HepG2 (cell line): ENCODE data around the gene ZNF593OS. TPM values are rescaled to one million over a fixed set of nuclear protein-coding genes. Genes with fewer than 3 reads are reported as not detected.

ENCODE experiments used
- ATF7-NPFF ChIP-seq: sonication (generic); formaldehyde crosslinking; IDR thresholded peaks from 2 replicates; pipeline ENCODE4 v1.8.1; 2023; ENCODE audit warnings: mild to moderate bottlenecking, low read depth, missing genetic modification reagents, moderate library complexity
- CHCHD3 ChIP-seq: sonication (generic); formaldehyde crosslinking; IDR thresholded peaks from 2 replicates; pipeline ENCODE4 v1.8.0; 2022; ENCODE audit warnings: mild to moderate bottlenecking, missing genetic modification reagents, moderate library complexity
- DR1 ChIP-seq: sonication (generic); formaldehyde crosslinking; IDR thresholded peaks from 2 replicates; pipeline ENCODE4 v1.8.0; 2021; ENCODE audit warnings: mild to moderate bottlenecking, missing genetic modification reagents, inconsistent platforms
- GMEB1 ChIP-seq: sonication (generic); formaldehyde crosslinking; IDR thresholded peaks from 2 replicates; pipeline ENCODE4 v1.5.1; 2020; ENCODE audit warnings: missing genetic modification reagents, mild to moderate bottlenecking, borderline replicate concordance
- IKZF5 ChIP-seq: IDR thresholded peaks from 2 replicates; pipeline ENCODE4 v1.6.1; 2018; ENCODE audit warnings: missing genetic modification reagents, mild to moderate bottlenecking, missing compliant biosample characterization
- ISL2 ChIP-seq: sonication (generic); formaldehyde crosslinking; IDR thresholded peaks from 2 replicates; pipeline ENCODE4 v1.5.0; 2020; ENCODE audit warnings: missing genetic modification reagents
- KDM2A ChIP-seq: sonication (generic); formaldehyde crosslinking; IDR thresholded peaks from 2 replicates; pipeline ENCODE4 v1.4.0; 2020; ENCODE audit warnings: low read depth, missing genetic modification reagents, borderline replicate concordance
- KLF13 ChIP-seq: sonication (generic); formaldehyde crosslinking; IDR thresholded peaks from 2 replicates; pipeline ENCODE4 v1.4.0; 2020; ENCODE audit warnings: mild to moderate bottlenecking, missing genetic modification reagents
- LRRFIP1 ChIP-seq: sonication (generic); formaldehyde crosslinking; conservative IDR thresholded peaks from 2 replicates; pipeline ENCODE4 v1.4.0; 2020; ENCODE audit warnings: missing genetic modification reagents
- MED1 ChIP-seq: sonication (generic); formaldehyde crosslinking; IDR thresholded peaks from 2 replicates; pipeline ENCODE4 v1.4.0; 2020; ENCODE audit warnings: missing genetic modification reagents
- NCOA5 ChIP-seq: sonication (generic); formaldehyde crosslinking; IDR thresholded peaks from 2 replicates; pipeline ENCODE4 v1.4.0; 2020; ENCODE audit warnings: missing genetic modification reagents
- PAX8 ChIP-seq: sonication (generic); formaldehyde crosslinking; IDR thresholded peaks from 2 replicates; pipeline ENCODE4 v1.8.0; 2022; ENCODE audit warnings: mild to moderate bottlenecking, missing genetic modification reagents, borderline replicate concordance
- PLRG1 ChIP-seq: fragments of 450-650 bp; conservative IDR thresholded peaks from 2 replicates; pipeline ENCODE4 v1.6.1; 2016
- POLR2AphosphoS2 ChIP-seq: IDR thresholded peaks from 2 replicates; pipeline ENCODE4 v1.6.1; 2011; ENCODE audit warnings: low read depth, low read length, improper control_type of control experiment
- PTBP1 ChIP-seq: fragments of 200-400 bp; formaldehyde crosslinking; IDR thresholded peaks from 2 replicates; pipeline ENCODE4 v1.6.1; 2018; ENCODE audit warnings: low read length, low read depth; ENCODE audit not compliant: poor library complexity, severe bottlenecking
- RFX5 ChIP-seq: IDR thresholded peaks from 2 replicates; pipeline ENCODE4 v1.6.1; 2011; ENCODE audit warnings: low read depth, low read length, improper control_type of control experiment
- SNRNP70 ChIP-seq: fragments of 200-400 bp; formaldehyde crosslinking; IDR thresholded peaks from 2 replicates; pipeline ENCODE4 v1.6.1; 2017; ENCODE audit warnings: mild to moderate bottlenecking, low read depth, low read length, moderate library complexity
- SP1 ChIP-seq, 2 experiments: fragments of 450-650 bp in 1 of 2; sonication (generic) in 1 of 2; formaldehyde crosslinking in 1 of 2; IDR thresholded peaks; 2 replicates each; pipeline versions ENCODE4 v1.4.0 to v1.6.1; 2016 to 2020; ENCODE audit warnings: missing genetic modification reagents in 1 of 2
- STAT5B ChIP-seq: sonication (generic); formaldehyde crosslinking; IDR thresholded peaks from 2 replicates; pipeline ENCODE4 v1.4.0; 2020; ENCODE audit warnings: missing genetic modification reagents
- TBX3 ChIP-seq: fragments of 450-650 bp; IDR thresholded peaks from 2 replicates; pipeline ENCODE4 v1.6.1; 2017; ENCODE audit warnings: antibody characterized with exemption, mild to moderate bottlenecking, inconsistent platforms, borderline replicate concordance
- THYN1 ChIP-seq: sonication (generic); formaldehyde crosslinking; IDR thresholded peaks from 2 replicates; pipeline ENCODE4 v1.8.1; 2023; ENCODE audit warnings: low read depth, mild to moderate bottlenecking, moderate library complexity, missing genetic modification reagents, borderline replicate concordance
- ZFP90 ChIP-seq: sonication (generic); formaldehyde crosslinking; IDR thresholded peaks from 2 replicates; pipeline ENCODE4 v1.8.0; 2022; ENCODE audit warnings: missing genetic modification reagents, mild to moderate bottlenecking, inconsistent platforms, borderline replicate concordance
- ZKSCAN8 ChIP-seq: IDR thresholded peaks from 2 replicates; pipeline ENCODE4 v1.6.1; 2016; ENCODE audit warnings: borderline replicate concordance, missing genetic modification reagents, missing compliant biosample characterization
- ZNF256 ChIP-seq: sonication (generic); formaldehyde crosslinking; conservative IDR thresholded peaks from 2 replicates; pipeline ENCODE4 v1.4.0; 2020; ENCODE audit warnings: missing genetic modification reagents
- ZNF484 ChIP-seq: sonication (generic); formaldehyde crosslinking; IDR thresholded peaks from 2 replicates; pipeline ENCODE4 v1.5.1; 2020; ENCODE audit warnings: mild to moderate bottlenecking, low read depth, missing genetic modification reagents, borderline replicate concordance
- ZNF598 ChIP-seq: sonication (generic); formaldehyde crosslinking; IDR thresholded peaks from 2 replicates; pipeline ENCODE4 v1.5.1; 2020; ENCODE audit warnings: mild to moderate bottlenecking, missing genetic modification reagents, borderline replicate concordance
- ZNF773 ChIP-seq: sonication (generic); formaldehyde crosslinking; IDR thresholded peaks from 2 replicates; pipeline ENCODE4 v1.4.0; 2020; ENCODE audit warnings: missing genetic modification reagents, borderline replicate concordance
- ZNF883 ChIP-seq: sonication (generic); formaldehyde crosslinking; IDR thresholded peaks from 2 replicates; pipeline ENCODE4 v1.5.1; 2020; ENCODE audit warnings: mild to moderate bottlenecking, missing genetic modification reagents; ENCODE audit errors: not compliant biosample characterization
- polyA plus RNA-seq, 8 experiments: library from polyadenylated mRNA; depleted of rRNA in 3 of 8; stranded (reverse) in 7 of 8; unstranded in 1 of 8; fragments of >200 nt; fragmentation: Illumina TruSeq in 4 of 8; extraction: Trizol in 4 of 8; gene quantifications; 2 replicates each; pipeline versions ENCODE4 v1.2.1 to v1.2.3, GENCODE V29; 2011 to 2016; ENCODE audit warnings: low read depth in 4 of 8, missing spikeins in 1 of 8, mixed read lengths in 1 of 8; ENCODE audit not compliant: insufficient read depth in 1 of 8
- total RNA-seq, 5 experiments: library from RNA; depleted of rRNA; stranded (reverse); fragments of >200 nt; fragmentation: Illumina TruSeq; extraction: Trizol; gene quantifications; 2 replicates each; pipeline ENCODE4 v1.2.3, GENCODE V29; 2016; ENCODE audit warnings: low read depth in 1 of 5

The ZNF593OS gene
- total and polyA plus RNA-seq, 2 of the 13 experiments (the other 11 are each of a cell fraction or from before 2014, with no cell fraction given) = not detected

- peak; percentile 45 for TF ChIP-seq PTBP1
- TF ChIP-seq ZNF773 = no peak
- no peak for TF ChIP-seq SP1 (IDR thresholded peaks at IDR 0.05)
- no peak for TF ChIP-seq SP1 (CRISPR knock-in tag; IDR thresholded peaks at IDR 0.05)
- no peak for TF ChIP-seq ZNF598 (CRISPR knock-in tag)
- no peak for TF ChIP-seq NCOA5 (CRISPR knock-in tag)
- no peak for TF ChIP-seq LRRFIP1 (CRISPR knock-in tag)
- TF ChIP-seq ATF7-NPFF = no peak
- no peak for TF ChIP-seq CHCHD3 (CRISPR knock-in tag)
- TF ChIP-seq MED1 = no peak
- TF ChIP-seq PAX8 (CRISPR knock-in tag) = no peak
- no peak for TF ChIP-seq RFX5
- no peak for TF ChIP-seq IKZF5 (CRISPR knock-in tag)
- TF ChIP-seq DR1 (CRISPR knock-in tag) = 0 out of 2 replicates have a peak, but pooled peaks have one; percentile 48
- no peak for TF ChIP-seq PLRG1
- TF ChIP-seq GMEB1 (CRISPR knock-in tag) = no peak
- no peak for TF ChIP-seq ISL2 (CRISPR knock-in tag)
- TF ChIP-seq ZKSCAN8 (CRISPR knock-in tag) = no peak
- TF ChIP-seq THYN1 (CRISPR knock-in tag) = no peak
- no peak for TF ChIP-seq ZNF256 (CRISPR knock-in tag)
- TF ChIP-seq KLF13 (CRISPR knock-in tag) = no peak
- no peak for TF ChIP-seq POLR2AphosphoS2
- TF ChIP-seq ZFP90 = no peak
- no peak for TF ChIP-seq TBX3
- TF ChIP-seq KDM2A (CRISPR knock-in tag) = no peak; the same call in 1 of the 2 replicates
- no peak for TF ChIP-seq SNRNP70
- TF ChIP-seq STAT5B (CRISPR knock-in tag) = no peak
- no peak for TF ChIP-seq ZNF883 (CRISPR knock-in tag)
- no peak for TF ChIP-seq ZNF484 (CRISPR knock-in tag)
These were observed 5.6 kb upstream of the ZNF593OS start, which contains the start of gene CNKSR1 (continued) for GRCh38 chr1:26177182-26177684.
